ENCODE measurements around the gene AFF1. TPM values are rescaled to one million over a fixed set of nuclear protein-coding genes. Genes with fewer than 3 reads are reported as not detected.

Gene AFF1
- total RNA-seq, 2 experiments from 2014 or later: 50.3 to 51.2 TPM

DNA sequence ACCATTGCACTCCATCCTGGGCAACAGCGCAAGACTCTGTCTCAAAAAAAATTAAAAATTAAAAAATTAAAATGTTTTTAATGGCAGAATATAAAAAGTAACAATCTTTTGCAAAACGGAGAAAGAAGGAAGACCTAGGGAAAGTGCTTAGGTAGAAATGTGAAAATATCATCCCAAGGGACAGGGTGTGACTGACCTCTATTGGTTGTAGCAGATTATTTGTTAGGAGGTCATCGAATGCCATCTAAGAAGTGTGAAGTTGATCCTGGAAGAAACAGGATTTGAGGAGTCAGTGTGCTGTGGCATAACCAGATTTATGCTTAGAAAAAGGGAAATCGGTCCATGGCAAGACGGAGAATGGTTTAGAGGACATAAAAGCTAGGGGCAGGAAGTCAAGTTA, 24.4 kb upstream of the AFF1 start:
- Histone ChIP-seq H3K36me3 (ENCODE audit: insufficient read depth, low read length) (no peaks in the 10 kb centered on the region), H3K27ac (ENCODE audit: low read depth in 1 of 2, low read length in 2 of 2) (no peak overlapping the region), H3K27me3 (ENCODE audit: control insufficient read depth in 1 of 2, insufficient read depth in 2 of 2, low read length in 2 of 2) (no peaks in the 10 kb centered on the region), H3K4me3 (ENCODE audit: low read length) (no peak overlapping the region), H3K4me1 (ENCODE audit: insufficient read depth, low read length) (peaks cover 5% of the 10 kb centered on the region), H3K9me3 (ENCODE audit: control insufficient read depth in 1 of 2, insufficient read depth in 1 of 2, low read length in 2 of 2) (no peaks in the 10 kb centered on the region)
- peaks cover 24% of the 10 kb centered on the region for H3K4me1 Mint-ChIP-seq (ENCODE audit: low read depth)
- no peaks in the 10 kb centered on the region for H3K36me3 Mint-ChIP-seq (ENCODE audit: low read depth)
- no peak for DNase-seq
- H3K27me3 Mint-ChIP-seq: no peaks in the 10 kb centered on the region
- no peak for ATAC-seq (ENCODE audit: poor library complexity)
- ChIA-PET CTCF (interaction anchor here (3.0 kb wide), 1 partner anchor 12 kb away, joined by 9 read pairs; no protein-coding TSS in a partner anchor), POLR2A (no interaction called here)
- no peak overlapping the region for H3K27ac Mint-ChIP-seq
- no peak overlapping the region for H3K4me3 Mint-ChIP-seq
- intact Hi-C loops (cut with DNase I, micrococcal nuclease): no loop called here
- no peaks in the 10 kb centered on the region for H3K9me3 Mint-ChIP-seq
- TF ChIP-seq, protein P1, sequence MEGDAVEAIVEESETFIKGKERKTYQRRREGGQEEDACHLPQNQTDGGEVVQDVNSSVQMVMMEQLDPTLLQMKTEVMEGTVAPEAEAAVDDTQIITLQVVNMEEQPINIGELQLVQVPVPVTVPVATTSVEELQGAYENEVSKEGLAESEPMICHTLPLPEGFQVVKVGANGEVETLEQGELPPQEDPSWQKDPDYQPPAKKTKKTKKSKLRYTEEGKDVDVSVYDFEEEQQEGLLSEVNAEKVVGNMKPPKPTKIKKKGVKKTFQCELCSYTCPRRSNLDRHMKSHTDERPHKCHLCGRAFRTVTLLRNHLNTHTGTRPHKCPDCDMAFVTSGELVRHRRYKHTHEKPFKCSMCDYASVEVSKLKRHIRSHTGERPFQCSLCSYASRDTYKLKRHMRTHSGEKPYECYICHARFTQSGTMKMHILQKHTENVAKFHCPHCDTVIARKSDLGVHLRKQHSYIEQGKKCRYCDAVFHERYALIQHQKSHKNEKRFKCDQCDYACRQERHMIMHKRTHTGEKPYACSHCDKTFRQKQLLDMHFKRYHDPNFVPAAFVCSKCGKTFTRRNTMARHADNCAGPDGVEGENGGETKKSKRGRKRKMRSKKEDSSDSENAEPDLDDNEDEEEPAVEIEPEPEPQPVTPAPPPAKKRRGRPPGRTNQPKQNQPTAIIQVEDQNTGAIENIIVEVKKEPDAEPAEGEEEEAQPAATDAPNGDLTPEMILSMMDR (IDR thresholded peaks at IDR 0.05): no peak

DNA sequence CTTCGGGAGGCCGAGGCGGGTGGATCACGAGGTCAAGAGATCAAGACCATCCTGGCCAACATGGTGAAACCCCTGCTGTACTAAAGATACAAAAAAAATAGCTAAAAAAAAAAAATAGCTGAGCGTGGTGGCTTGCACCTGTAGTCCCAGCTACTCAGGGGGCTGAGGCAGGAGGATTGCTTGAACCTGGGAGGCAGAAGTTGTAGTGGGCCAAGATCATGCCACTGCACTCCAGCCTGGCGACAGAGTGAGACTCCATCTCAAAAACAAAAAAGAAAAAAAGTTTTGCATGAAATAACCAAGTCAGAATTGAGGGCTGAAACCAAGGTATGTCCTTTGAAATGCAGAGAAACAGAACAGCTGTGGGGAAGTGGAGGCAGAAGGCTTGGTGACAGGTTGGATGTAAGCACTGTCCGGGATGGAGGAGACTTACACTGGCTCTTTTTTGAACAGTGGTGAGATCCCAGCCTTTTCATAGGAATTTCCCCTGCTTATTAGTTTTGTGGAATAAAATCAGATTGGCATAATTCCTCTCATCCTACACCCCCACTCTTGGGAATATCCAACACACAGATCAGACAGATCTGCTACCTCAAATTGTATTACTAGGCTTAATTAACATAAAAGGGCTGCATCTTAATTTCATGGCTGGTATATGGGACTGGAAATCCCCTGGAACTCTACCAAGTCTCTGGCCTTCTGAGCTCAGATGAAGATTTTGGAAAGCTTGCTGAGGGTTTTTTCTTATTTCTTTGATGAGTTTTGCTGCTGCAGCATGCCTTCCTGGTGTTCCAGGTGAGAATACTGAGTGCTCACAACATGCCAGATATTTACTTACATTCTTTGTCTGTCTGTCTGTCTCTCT, 23.8 kb upstream of the AFF1 start:
- Mint-ChIP-seq H3K4me3 (no peak overlapping the region), H3K36me3 (ENCODE audit: low read depth) (no peaks in the 10 kb centered on the region), H3K27ac (no peak overlapping the region), H3K27me3 (no peaks in the 10 kb centered on the region), H3K9me3 (no peaks in the 10 kb centered on the region), H3K4me1 (ENCODE audit: low read depth) (peaks cover 24% of the 10 kb centered on the region)
- POLR2A ChIA-PET: no interaction called here
- TF ChIP-seq, protein P1 (IDR thresholded peaks at IDR 0.05): no peak
- Histone ChIP-seq H3K4me1 (ENCODE audit: insufficient read depth, low read length) (peaks cover 5% of the 10 kb centered on the region), H3K27me3 (ENCODE audit: control insufficient read depth in 1 of 2, insufficient read depth in 2 of 2, low read length in 2 of 2) (no peaks in the 10 kb centered on the region), H3K27ac (ENCODE audit: low read depth in 1 of 2, low read length in 2 of 2) (no peak overlapping the region), H3K4me3 (ENCODE audit: low read length) (no peak overlapping the region), H3K9me3 (ENCODE audit: control insufficient read depth in 1 of 2, insufficient read depth in 1 of 2, low read length in 2 of 2) (no peaks in the 10 kb centered on the region), H3K36me3 (ENCODE audit: insufficient read depth, low read length) (no peaks in the 10 kb centered on the region)
- intact Hi-C loops (cut with DNase I, micrococcal nuclease): no loop called here
- ATAC-seq (ENCODE audit: poor library complexity) (no peak), DNase-seq (peak in 2 of 14 experiments; percentile 26 to 29)
- CTCF ChIA-PET: interaction anchor here (3.0 kb wide), 1 partner anchor 11 kb away, joined by 9 read pairs; no protein-coding TSS in a partner anchor

DNA sequence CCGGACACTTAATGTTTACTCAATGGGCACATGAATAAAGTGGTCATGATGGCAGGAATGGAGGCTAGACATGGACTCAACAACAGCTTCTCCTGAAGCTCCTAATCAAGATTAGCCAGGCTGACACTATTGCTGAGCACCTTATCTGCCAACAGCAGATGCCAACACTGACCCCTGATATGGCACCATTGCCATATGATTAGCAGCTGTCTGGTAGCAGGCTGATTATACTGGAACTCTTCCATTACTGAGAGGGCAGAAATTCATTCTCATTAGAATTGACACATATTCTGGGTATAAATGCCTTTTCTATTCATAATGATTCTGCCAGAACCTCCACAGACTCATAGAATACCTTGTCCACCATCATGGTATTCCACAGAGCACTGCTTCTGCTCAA, 18.4 kb upstream of the AFF1 start:
- ChIA-PET POLR2A (no interaction called here), CTCF (interaction anchor here (1.0 kb wide), 1 partner anchor 176 kb away, joined by 3 read pairs; no protein-coding TSS in a partner anchor)
- Mint-ChIP-seq H3K4me1 (ENCODE audit: low read depth) (no peaks in the 10 kb centered on the region), H3K9me3 (no peaks in the 10 kb centered on the region), H3K4me3 (no peak overlapping the region), H3K36me3 (ENCODE audit: low read depth) (no peaks in the 10 kb centered on the region), H3K27me3 (no peaks in the 10 kb centered on the region), H3K27ac (no peak overlapping the region)
- TF ChIP-seq, protein P1 (IDR thresholded peaks at IDR 0.05): no peak
- intact Hi-C loops (cut with DNase I, micrococcal nuclease): no loop called here
- no peaks in the 10 kb centered on the region for H3K4me1 ChIP-seq (ENCODE audit: insufficient read depth, low read length)
- H3K27ac ChIP-seq (ENCODE audit: low read depth in 1 of 2, low read length in 2 of 2): no peak overlapping the region
- ATAC-seq (ENCODE audit: poor library complexity) (no peak), DNase-seq (no peak)
- H3K4me3 ChIP-seq (ENCODE audit: low read length): no peak overlapping the region
- H3K27me3 ChIP-seq (ENCODE audit: control insufficient read depth in 1 of 2, insufficient read depth in 2 of 2, low read length in 2 of 2): no peaks in the 10 kb centered on the region
- H3K36me3 ChIP-seq (ENCODE audit: insufficient read depth, low read length): no peaks in the 10 kb centered on the region
- H3K9me3 ChIP-seq (ENCODE audit: control insufficient read depth in 1 of 2, insufficient read depth in 1 of 2, low read length in 2 of 2): no peaks in the 10 kb centered on the region

Measured in CD4-positive, alpha-beta T cell (primary cell).